A673 (cell line): Measurements from ENCODE around the gene FASTKD1. TPM values are rescaled to one million over a fixed set of nuclear protein-coding genes. Genes with fewer than 3 reads are reported as not detected.
"Not testable (repeated sequence)": the region's sequence is repeated elsewhere in the genome, so short reads cannot be mapped to it uniquely, and the experiment has no call there.

Experiments
- BruUV-seq: library from RNA; stranded (reverse); fragments of 400-500 nt; replicated peaks from 2 replicates; lab custom pipeline; 2021; lab: Mats Ljungman, UMichigan
- CTCF ChIA-PET: fragments of 300-600 bp; sonication (Branson Sonifier 250); formaldehyde crosslinking; loops from one replicate; lab custom pipeline; 2022; ENCODE audit warnings: antibody characterized with exemption; lab: Charles Lee
- POLR2A ChIA-PET: fragments of 300-600 bp; sonication (Branson Sonifier 250); formaldehyde crosslinking; loops from one replicate; lab custom pipeline; 2022; ENCODE audit warnings: antibody characterized with exemption; ENCODE audit not compliant: low non-redundant PET; lab: Charles Lee
- DNase-seq: peaks from one replicate; pipeline ENCODE4 v3.0.0-alpha.2; 2015; ENCODE audit warnings: low spot score
- H3K27ac ChIP-seq: fragments of 200-600 bp; sonication (generic); 2 replicates; pipeline ENCODE4 v1.5.1; 2016; ENCODE audit warnings: mixed run types, low read depth, mild to moderate bottlenecking, mixed read lengths, antibody characterized with exemption, low read length; ENCODE audit not compliant: poor library complexity, severe bottlenecking
- H3K27me3 ChIP-seq: fragments of 200-600 bp; sonication (generic); replicated peaks from 2 replicates; pipeline ENCODE4 v1.6.1; 2017; ENCODE audit warnings: mixed run types, low read depth, mild to moderate bottlenecking, mixed read lengths, antibody characterized with exemption, low read length; ENCODE audit not compliant: insufficient read depth, poor library complexity
- H3K36me3 ChIP-seq: fragments of 200-600 bp; sonication (generic); 2 replicates; pipeline ENCODE4 v1.6.1; 2016; ENCODE audit warnings: mixed run types, mild to moderate bottlenecking, mixed read lengths, antibody characterized with exemption, low read length; ENCODE audit not compliant: insufficient read depth, poor library complexity, severe bottlenecking
- H3K4me1 ChIP-seq: fragments of 200-600 bp; sonication (generic); 2 replicates; pipeline ENCODE4 v1.6.1; 2017; ENCODE audit warnings: mixed run types, mild to moderate bottlenecking, mixed read lengths, antibody characterized with exemption, low read length; ENCODE audit not compliant: insufficient read depth, poor library complexity, severe bottlenecking
- H3K4me3 ChIP-seq: fragments of 200-600 bp; sonication (generic); 2 replicates; pipeline ENCODE4 v1.5.1; 2016; ENCODE audit warnings: low read depth, mixed run types, mild to moderate bottlenecking, mixed read lengths, low read length; ENCODE audit not compliant: poor library complexity, severe bottlenecking
- H3K9me3 ChIP-seq: fragments of 200-600 bp; sonication (generic); 2 replicates; pipeline ENCODE4 v1.6.1; 2016; ENCODE audit warnings: mixed run types, low read depth, mild to moderate bottlenecking, mixed read lengths, antibody characterized with exemption, low read length; ENCODE audit not compliant: poor library complexity, severe bottlenecking
- EZH2 ChIP-seq: fragments of 200-600 bp; sonication (generic); IDR thresholded peaks from 2 replicates; pipeline ENCODE4 v1.6.1; 2017; ENCODE audit warnings: borderline replicate concordance, low read depth, mild to moderate bottlenecking, mixed read lengths, antibody characterized with exemption, low read length; ENCODE audit not compliant: poor library complexity, severe bottlenecking
- intact Hi-C: fragments of 100-400 bp; cut with micrococcal nuclease; formaldehyde crosslinking; loops from one replicate; pipeline ENCODE4 v1.10.0; 2022; ENCODE audit not compliant: unreplicated experiment
- total RNA-seq: library from RNA; stranded (reverse); gene quantifications from 2 replicates; pipeline ENCODE4 v1.2.3, GENCODE V29; 2021
- TF ChIP-seq, protein P1 (sequence below): fragments of 300-800, 200-600 bp; sonication (generic); conservative IDR thresholded peaks from 2 replicates; pipeline ENCODE4 v1.5.1; 2017; ENCODE audit warnings: low read depth, mild to moderate bottlenecking, antibody characterized with exemption, low read length, moderate library complexity, mixed read lengths

FASTKD1 gene
- total RNA-seq, 1 experiment from 2014 or later = 37.3 TPM

DNA sequence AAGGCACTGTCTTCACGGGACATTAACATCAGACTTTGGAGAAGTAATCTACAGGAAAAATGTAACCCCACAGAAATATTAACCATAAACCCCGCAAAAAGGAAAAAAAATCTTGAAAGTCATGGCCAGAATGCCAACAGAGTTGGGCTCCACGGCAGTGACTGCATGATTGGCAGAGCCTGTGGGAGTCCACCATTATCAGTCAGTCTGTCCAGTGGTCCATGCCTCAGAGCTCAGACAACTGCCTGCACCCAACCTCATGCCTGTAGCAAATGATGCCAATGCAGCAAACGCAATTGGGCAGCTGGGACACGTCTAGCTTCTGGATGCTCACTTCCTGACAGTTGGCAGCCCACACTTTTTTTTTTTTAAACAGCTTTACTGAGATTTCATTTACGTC, 5.4 kb upstream of the FASTKD1 start:
- Histone ChIP-seq H3K4me3 (no peak overlapping the region), H3K36me3 (no peaks in the 10 kb centered on the region), H3K27me3 (no peaks in the 10 kb centered on the region), H3K4me1 (no peaks in the 10 kb centered on the region), H3K27ac (no peak overlapping the region), H3K9me3 (no peaks in the 10 kb centered on the region)
- intact Hi-C loops = no loop called here
- TF ChIP-seq EZH2 = no peak
- TF ChIP-seq, protein P1, sequence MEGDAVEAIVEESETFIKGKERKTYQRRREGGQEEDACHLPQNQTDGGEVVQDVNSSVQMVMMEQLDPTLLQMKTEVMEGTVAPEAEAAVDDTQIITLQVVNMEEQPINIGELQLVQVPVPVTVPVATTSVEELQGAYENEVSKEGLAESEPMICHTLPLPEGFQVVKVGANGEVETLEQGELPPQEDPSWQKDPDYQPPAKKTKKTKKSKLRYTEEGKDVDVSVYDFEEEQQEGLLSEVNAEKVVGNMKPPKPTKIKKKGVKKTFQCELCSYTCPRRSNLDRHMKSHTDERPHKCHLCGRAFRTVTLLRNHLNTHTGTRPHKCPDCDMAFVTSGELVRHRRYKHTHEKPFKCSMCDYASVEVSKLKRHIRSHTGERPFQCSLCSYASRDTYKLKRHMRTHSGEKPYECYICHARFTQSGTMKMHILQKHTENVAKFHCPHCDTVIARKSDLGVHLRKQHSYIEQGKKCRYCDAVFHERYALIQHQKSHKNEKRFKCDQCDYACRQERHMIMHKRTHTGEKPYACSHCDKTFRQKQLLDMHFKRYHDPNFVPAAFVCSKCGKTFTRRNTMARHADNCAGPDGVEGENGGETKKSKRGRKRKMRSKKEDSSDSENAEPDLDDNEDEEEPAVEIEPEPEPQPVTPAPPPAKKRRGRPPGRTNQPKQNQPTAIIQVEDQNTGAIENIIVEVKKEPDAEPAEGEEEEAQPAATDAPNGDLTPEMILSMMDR = no peak
- CTCF ChIA-PET = no interaction called here
- POLR2A ChIA-PET = interaction anchor here (0.7 kb wide), 1 partner anchor 1123 kb away, joined by 3 read pairs; the partner anchor contains the start of gene CERS6
- DNase-seq = no peak
- BruUV-seq = no TSS peak

DNA sequence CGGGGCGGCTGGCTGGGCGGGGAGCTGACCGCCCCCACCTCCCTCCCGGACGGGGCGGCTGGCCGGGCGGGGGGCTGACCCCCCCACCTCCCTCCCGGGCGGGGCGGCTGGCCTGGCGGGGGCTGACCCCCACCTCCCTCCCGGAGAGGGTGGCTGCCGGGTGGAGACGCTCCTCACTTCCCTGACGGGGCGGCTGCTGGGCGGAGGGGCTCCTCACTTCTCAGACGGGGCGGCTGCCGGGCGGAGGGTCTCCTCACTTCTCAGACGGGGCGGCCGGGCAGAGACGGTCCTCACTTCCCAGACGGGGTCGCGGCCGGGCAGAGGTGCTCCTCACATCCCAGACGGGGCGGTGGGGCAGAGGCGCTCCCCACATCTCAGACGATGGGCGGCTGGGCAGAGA, 1.6 kb upstream of the FASTKD1 start:
- CTCF ChIA-PET, H3K36me3 ChIP-seq, H3K27ac ChIP-seq, H3K9me3 ChIP-seq, BruUV-seq, intact Hi-C loops, H3K4me3 ChIP-seq, DNase-seq, POLR2A ChIA-PET, H3K27me3 ChIP-seq, H3K4me1 ChIP-seq: not testable (repeated sequence)

DNA sequence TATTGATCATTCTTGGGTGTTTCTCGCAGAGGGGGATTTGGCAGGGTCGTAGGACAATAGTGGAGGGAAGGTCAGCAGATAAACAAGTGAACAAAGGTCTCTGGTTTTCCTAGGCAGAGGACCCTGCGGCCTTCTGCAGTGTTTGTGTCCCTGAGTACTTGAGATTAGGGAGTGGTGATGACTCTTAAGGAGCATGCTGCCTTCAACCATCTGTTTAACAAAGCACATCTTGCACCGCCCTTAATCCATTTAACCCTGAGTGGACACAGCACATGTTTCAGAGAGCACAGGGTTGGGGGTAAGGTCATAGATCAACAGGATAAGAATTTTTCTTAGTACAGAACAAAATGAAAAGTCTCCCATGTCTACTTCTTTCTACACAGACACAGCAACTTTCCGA, 874 bp upstream of the FASTKD1 start:
- BruUV-seq, intact Hi-C loops, POLR2A ChIA-PET: not testable (repeated sequence)

DNA sequence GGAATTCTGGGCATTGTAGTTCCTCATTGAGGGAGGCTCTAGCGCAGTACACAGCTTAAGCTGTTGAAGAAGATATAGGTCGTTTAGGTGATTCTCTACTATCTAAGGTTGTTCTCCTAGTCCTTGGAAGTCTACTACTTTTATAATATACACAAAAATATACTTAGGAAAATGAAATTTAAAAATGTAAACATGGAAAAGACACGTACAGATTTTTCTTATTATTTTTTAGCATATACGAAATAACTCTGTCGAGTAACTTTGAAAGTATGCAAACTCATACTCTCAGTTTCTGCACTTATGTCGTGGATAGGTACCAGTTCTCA, 272 bp upstream of the FASTKD1 start:
- Histone ChIP-seq H3K9me3 (no peaks in the 10 kb centered on the region), H3K4me1 (peaks cover 8% of the 10 kb centered on the region), H3K4me3 (peak overlapping the region; percentile 62), H3K36me3 (no peaks in the 10 kb centered on the region), H3K27ac (no peak overlapping the region), H3K27me3 (no peaks in the 10 kb centered on the region)
- no peak for DNase-seq
- POLR2A ChIA-PET = no interaction called here
- TF ChIP-seq, protein P1 = no peak
- TF ChIP-seq EZH2 = no peak
- CTCF ChIA-PET = no interaction called here
- BruUV-seq = no TSS peak
- intact Hi-C loops = no loop called here

More for the DNA sequence above, 874 bp upstream of the FASTKD1 start:
- CTCF ChIA-PET, DNase-seq, H3K4me3 ChIP-seq, H3K4me1 ChIP-seq, H3K9me3 ChIP-seq, H3K27ac ChIP-seq, H3K27me3 ChIP-seq, H3K36me3 ChIP-seq: not testable (repeated sequence)
